Parathyroid adenoma (tissue), 2 donors: Measurements from ENCODE around the gene ARL5A.

ENCODE experiments used
- H2AFZ ChIP-seq: fragments of 300-600 bp; sonication (generic); one replicate; pipeline ENCODE4 v1.7.0; 2017; ENCODE audit warnings: antibody characterized with exemption, mild to moderate bottlenecking
- H3K27ac ChIP-seq: fragments of 300-600 bp; sonication (generic); one replicate; pipeline ENCODE4 v1.7.0; 2017
- H3K27me3 ChIP-seq: fragments of 300-600 bp; sonication (generic); one replicate; pipeline ENCODE4 v1.7.0; 2017; ENCODE audit warnings: low read length; ENCODE audit not compliant: control insufficient read depth, insufficient read depth
- H3K36me3 ChIP-seq: fragments of 300-600 bp; sonication (generic); one replicate; pipeline ENCODE4 v1.7.0; 2017; ENCODE audit warnings: low read length; ENCODE audit not compliant: control insufficient read depth, insufficient read depth
- H3K4me1 ChIP-seq: fragments of 300-600 bp; sonication (generic); one replicate; pipeline ENCODE4 v1.7.0; 2017; ENCODE audit warnings: control low read depth
- H3K4me2 ChIP-seq: fragments of 300-600 bp; sonication (generic); one replicate; pipeline ENCODE4 v1.7.0; 2017; ENCODE audit warnings: low read length
- H3K4me3 ChIP-seq: fragments of 300-600 bp; sonication (generic); one replicate; pipeline ENCODE4 v1.7.0; 2017; ENCODE audit warnings: low read depth, low read length
- H3K79me2 ChIP-seq: fragments of 300-600 bp; sonication (generic); one replicate; pipeline ENCODE4 v1.7.0; 2017; ENCODE audit warnings: control low read depth
- H3K9ac ChIP-seq: fragments of 300-600 bp; sonication (generic); one replicate; pipeline ENCODE4 v1.7.0; 2017; ENCODE audit warnings: mild to moderate bottlenecking
- H3K9me3 ChIP-seq: fragments of 300-600 bp; sonication (generic); one replicate; pipeline ENCODE4 v1.7.0; 2017; ENCODE audit warnings: low read length; ENCODE audit not compliant: control insufficient read depth
- CTCF ChIP-seq: fragments of 300-600 bp; sonication (generic); IDR thresholded peaks from one replicate; pipeline ENCODE4 v1.7.0; 2017; ENCODE audit warnings: antibody characterized with exemption, mild to moderate bottlenecking
- donor health status: primary hyperparathyroidism.

ARL5A gene

GRCh38 chr2:151761193-151761592, 67.0 kb downstream of the ARL5A start:
- no peak for TF ChIP-seq CTCF
- Histone ChIP-seq H3K36me3 (no peaks in the 10 kb centered on the region), H3K9me3 (no peaks in the 10 kb centered on the region), H2AFZ (no peak overlapping the region), H3K27me3 (no peaks in the 10 kb centered on the region), H3K4me2 (no peak overlapping the region), H3K9ac (no peak overlapping the region), H3K79me2 (no peaks in the 10 kb centered on the region), H3K4me3 (no peak overlapping the region), H3K4me1 (no peaks in the 10 kb centered on the region), H3K27ac (no peak overlapping the region)

- no peak for TF ChIP-seq CTCF
These were observed 68.0 kb downstream of the ARL5A start for GRCh38 chr2:151760139-151760650.

GRCh38 chr2:151758744-151759143, 69.5 kb downstream of the ARL5A start:
- TF ChIP-seq CTCF = no peak
- no peak overlapping the region for H3K4me3 ChIP-seq
- no peak overlapping the region for H3K4me2 ChIP-seq
- no peaks in the 10 kb centered on the region for H3K27me3 ChIP-seq
- no peaks in the 10 kb centered on the region for H3K36me3 ChIP-seq
- no peak overlapping the region for H3K9ac ChIP-seq
- H2AFZ ChIP-seq = no peak overlapping the region
- H3K79me2 ChIP-seq = no peaks in the 10 kb centered on the region
- H3K9me3 ChIP-seq = no peaks in the 10 kb centered on the region
- H3K4me1 ChIP-seq = no peaks in the 10 kb centered on the region
- H3K27ac ChIP-seq = no peak overlapping the region

More at GRCh38 chr2:151760139-151760650, 68.0 kb downstream of the ARL5A start:
- H3K79me2 ChIP-seq = no peaks in the 10 kb centered on the region
- H3K4me3 ChIP-seq = no peak overlapping the region
- no peak overlapping the region for H2AFZ ChIP-seq
- no peak overlapping the region for H3K9ac ChIP-seq
- no peaks in the 10 kb centered on the region for H3K9me3 ChIP-seq
- no peak overlapping the region for H3K4me2 ChIP-seq
- H3K36me3 ChIP-seq = no peaks in the 10 kb centered on the region
- no peaks in the 10 kb centered on the region for H3K27me3 ChIP-seq
- no peaks in the 10 kb centered on the region for H3K4me1 ChIP-seq
- no peak overlapping the region for H3K27ac ChIP-seq

- Histone ChIP-seq H3K27ac (no peak overlapping the region), H3K4me3 (no peak overlapping the region), H3K36me3 (no peaks in the 10 kb centered on the region), H3K4me1 (no peaks in the 10 kb centered on the region), H3K27me3 (no peaks in the 10 kb centered on the region), H3K4me2 (no peak overlapping the region), H3K9me3 (no peaks in the 10 kb centered on the region), H3K9ac (no peak overlapping the region), H2AFZ (no peak overlapping the region), H3K79me2 (no peaks in the 10 kb centered on the region)
- no peak for TF ChIP-seq CTCF
These were observed 70.4 kb downstream of the ARL5A start for GRCh38 chr2:151757861-151758260.

- no peaks in the 10 kb centered on the region for H3K9me3 ChIP-seq
These were observed 71.4 kb downstream of the ARL5A start for GRCh38 chr2:151756820-151757219.

More at GRCh38 chr2:151756820-151757219, 71.4 kb downstream of the ARL5A start:
- H3K27ac ChIP-seq = no peak overlapping the region
- TF ChIP-seq CTCF = no peak
- H3K27me3 ChIP-seq = no peaks in the 10 kb centered on the region
- no peaks in the 10 kb centered on the region for H3K79me2 ChIP-seq
- H2AFZ ChIP-seq = no peak overlapping the region
- no peaks in the 10 kb centered on the region for H3K4me1 ChIP-seq
- no peak overlapping the region for H3K4me3 ChIP-seq
- no peak overlapping the region for H3K9ac ChIP-seq
- H3K36me3 ChIP-seq = no peaks in the 10 kb centered on the region
- no peak overlapping the region for H3K4me2 ChIP-seq
